Smooth muscle cell (in vitro differentiated cells): Measurements from ENCODE around the gene SLC23A2. TPM values are rescaled to one million over a fixed set of nuclear protein-coding genes. Genes with fewer than 3 reads are reported as not detected.

Source experiments
- DNase-seq: peaks from one replicate; lab custom pipeline; 2025; ENCODE audit not compliant: unreplicated experiment; lab: John Stamatoyannopoulos, UW
- H2AFZ ChIP-seq: fragments of 200-600 bp; sonication (generic); 2 replicates; pipeline ENCODE4 v1.6.0; 2016; ENCODE audit warnings: antibody characterized with exemption, low read depth, mild to moderate bottlenecking
- H3F3A ChIP-seq: fragments of 200-600 bp; sonication (generic); 2 replicates; pipeline ENCODE4 v1.6.0; 2017; ENCODE audit warnings: antibody characterized with exemption, low read depth
- H3K27ac ChIP-seq: fragments of 200-600 bp; sonication (generic); 2 replicates; pipeline ENCODE4 v1.5.1; 2016; ENCODE audit warnings: low read depth, mild to moderate bottlenecking
- H3K27me3 ChIP-seq: fragments of 200-600 bp; sonication (generic); 2 replicates; pipeline ENCODE4 v1.6.1; 2016; ENCODE audit warnings: low read depth, mild to moderate bottlenecking
- H3K36me3 ChIP-seq: fragments of 200-600 bp; sonication (generic); 2 replicates; pipeline ENCODE4 v1.5.1; 2016; ENCODE audit warnings: low read depth
- H3K4me1 ChIP-seq: fragments of 200-600 bp; sonication (generic); 2 replicates; pipeline ENCODE4 v1.5.1; 2016; ENCODE audit warnings: low read depth
- H3K4me2 ChIP-seq: fragments of 200-600 bp; sonication (generic); 2 replicates; pipeline ENCODE4 v1.6.0; 2016; ENCODE audit warnings: mild to moderate bottlenecking
- H3K4me3 ChIP-seq: fragments of 200-600 bp; sonication (generic); 2 replicates; pipeline ENCODE4 v1.5.1; 2016; ENCODE audit warnings: mild to moderate bottlenecking
- H3K79me2 ChIP-seq: fragments of 200-600 bp; sonication (generic); 2 replicates; pipeline ENCODE4 v1.6.0; 2016; ENCODE audit warnings: low read depth, mild to moderate bottlenecking
- H3K9ac ChIP-seq: fragments of 200-600 bp; sonication (generic); 2 replicates; pipeline ENCODE4 v1.6.0; 2016; ENCODE audit warnings: low read depth
- H3K9me3 ChIP-seq: fragments of 200-600 bp; sonication (generic); replicated peaks from 2 replicates; pipeline ENCODE4 v1.5.1; 2016; ENCODE audit warnings: low read depth
- H4K20me1 ChIP-seq: fragments of 200-600 bp; sonication (generic); 2 replicates; pipeline ENCODE4 v1.6.0; 2016; ENCODE audit warnings: low read depth
- CTCF ChIP-seq: fragments of 200-600 bp; sonication (generic); IDR thresholded peaks from 2 replicates; pipeline ENCODE4 v1.5.1; 2017; ENCODE audit warnings: borderline replicate concordance, mild to moderate bottlenecking, antibody characterized with exemption; ENCODE audit not compliant: insufficient read depth, poor library complexity, severe bottlenecking
- WGBS: methylation state at CpG from one replicate; pipeline ENCODE4 v1.1.7; 2016; ENCODE audit warnings: low lambda C conversion rate; 5-methylcytosine and 5-hydroxymethylcytosine counted together
- polyA plus RNA-seq: library from polyadenylated mRNA; unstranded; fragments of >200 nt; fragmentation: Nextera tagmentation; extraction: Ambion mirVana; gene quantifications from 2 replicates; pipeline ENCODE4 v1.2.1, GENCODE V29; 2016
- total RNA-seq: library from RNA; depleted of rRNA; stranded (reverse); fragments of >200 nt; gene quantifications from 2 replicates; pipeline ENCODE4 v1.2.3, GENCODE V29; 2014

Gene SLC23A2
- total and polyA plus RNA-seq, 2 experiments from 2014 or later, result 1.4 to 5.0 TPM

DNA sequence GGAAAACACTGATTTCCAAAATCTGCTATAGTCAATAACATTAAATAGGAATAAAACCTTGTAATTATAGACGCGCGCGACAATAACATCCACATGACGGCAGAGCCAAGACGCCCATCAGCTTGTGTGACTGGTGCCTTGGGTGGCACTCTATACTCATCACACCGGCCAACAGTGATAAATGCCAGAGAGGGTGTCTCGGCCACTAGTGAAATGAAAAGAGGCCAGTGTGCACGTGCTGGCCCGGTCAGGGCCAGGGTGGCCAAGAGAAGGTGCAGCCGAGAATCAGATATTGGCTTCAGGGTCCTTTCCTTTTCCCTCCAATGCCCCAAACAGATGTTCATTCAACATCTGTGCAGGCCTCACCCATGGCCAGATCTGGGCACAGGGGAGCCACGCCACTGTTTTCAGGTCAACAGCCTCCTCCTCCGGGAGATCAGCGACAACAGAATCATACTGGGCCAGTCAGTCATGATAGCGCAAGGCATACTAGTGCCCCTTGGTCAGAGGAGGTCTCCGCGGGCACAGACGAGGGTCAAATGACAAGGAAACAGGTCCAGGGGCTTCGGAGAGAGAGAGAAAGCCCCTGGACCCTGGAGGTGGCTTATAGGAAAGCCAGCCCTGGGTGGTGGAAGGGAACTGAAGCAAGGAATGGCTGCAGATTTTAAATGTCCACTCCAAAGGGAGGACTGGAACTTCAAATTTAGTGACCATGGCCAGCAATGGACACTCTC is 145.1 kb downstream of the SLC23A2 start:
- Histone ChIP-seq H3K4me3 (no peak overlapping the region), H3K36me3 (no peaks in the 10 kb centered on the region), H3K79me2 (no peaks in the 10 kb centered on the region), H3K27me3 (no peaks in the 10 kb centered on the region), H2AFZ (no peak overlapping the region), H3K9me3 (no peaks in the 10 kb centered on the region), H3K4me2 (no peak overlapping the region), H3F3A (no peaks in the 10 kb centered on the region), H3K27ac (no peak overlapping the region), H3K4me1 (no peaks in the 10 kb centered on the region), H4K20me1 (no peaks in the 10 kb centered on the region), H3K9ac (no peak overlapping the region)
- WGBS, result 98% methylated on average over 19 of the region's 19 CpGs
- no peak for DNase-seq
- TF ChIP-seq CTCF, result no peak

GRCh38 chr20:4855555-4855954 is 145.8 kb downstream of the SLC23A2 start:
- Histone ChIP-seq H4K20me1 (no peaks in the 10 kb centered on the region), H3K27ac (no peak overlapping the region), H3K4me1 (no peaks in the 10 kb centered on the region), H3K36me3 (no peaks in the 10 kb centered on the region), H3K4me2 (no peak overlapping the region), H2AFZ (no peak overlapping the region), H3K27me3 (no peaks in the 10 kb centered on the region), H3F3A (no peaks in the 10 kb centered on the region), H3K9me3 (no peaks in the 10 kb centered on the region), H3K79me2 (no peaks in the 10 kb centered on the region), H3K4me3 (no peak overlapping the region), H3K9ac (no peak overlapping the region)
- 98% methylated on average over 14 of the region's 14 CpGs for WGBS
- DNase-seq, result no peak
- TF ChIP-seq CTCF, result no peak

DNA sequence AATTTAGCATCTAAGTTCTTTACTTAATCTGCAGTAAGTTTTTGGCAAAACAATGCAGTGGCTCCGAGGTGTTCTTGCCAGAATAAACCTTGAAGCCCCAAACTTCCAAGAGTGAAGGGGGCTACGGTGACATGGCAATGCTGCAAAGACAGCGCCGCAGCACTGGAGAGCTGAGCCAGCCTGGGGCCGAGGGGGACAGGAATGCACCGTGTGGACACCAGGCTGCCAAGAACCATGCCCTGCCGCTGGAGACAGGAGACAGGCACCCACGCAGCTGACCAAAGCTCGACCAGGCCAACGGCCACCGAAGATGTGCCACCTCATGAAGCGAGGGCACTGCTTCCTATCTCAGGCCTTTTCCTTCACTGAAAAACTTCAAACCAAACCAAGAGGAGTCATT is 146.2 kb downstream of the SLC23A2 start:
- Histone ChIP-seq H3K36me3 (no peaks in the 10 kb centered on the region), H3K9ac (no peak overlapping the region), H3K27me3 (no peaks in the 10 kb centered on the region), H4K20me1 (no peaks in the 10 kb centered on the region), H3K4me3 (no peak overlapping the region), H3K4me1 (no peaks in the 10 kb centered on the region), H3K79me2 (no peaks in the 10 kb centered on the region), H3F3A (no peaks in the 10 kb centered on the region), H3K27ac (no peak overlapping the region), H2AFZ (no peak overlapping the region), H3K9me3 (no peaks in the 10 kb centered on the region), H3K4me2 (no peak overlapping the region)
- WGBS, result 100% methylated on average over 12 of the region's 12 CpGs
- TF ChIP-seq CTCF, result no peak
- no peak for DNase-seq

DNA sequence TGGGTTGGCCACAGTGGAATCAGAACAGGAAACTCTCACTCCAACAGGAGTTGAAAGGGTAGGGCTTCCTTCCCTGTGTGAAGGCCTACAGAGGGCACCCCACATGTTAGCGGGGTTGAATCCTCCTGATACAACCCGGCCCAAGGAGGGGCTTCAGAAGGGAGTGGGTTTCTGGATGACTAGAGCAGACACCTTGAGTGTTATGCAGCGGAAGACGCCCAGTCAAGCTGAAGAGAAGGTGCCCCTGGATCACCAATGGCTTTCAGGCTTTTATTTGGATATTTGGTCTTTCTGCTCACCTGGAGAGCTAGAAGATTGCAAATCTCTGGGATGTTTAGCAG is 146.8 kb downstream of the SLC23A2 start:
- Histone ChIP-seq H3K9me3 (no peaks in the 10 kb centered on the region), H3K9ac (no peak overlapping the region), H2AFZ (no peak overlapping the region), H3F3A (no peaks in the 10 kb centered on the region), H3K4me2 (no peak overlapping the region), H4K20me1 (no peaks in the 10 kb centered on the region), H3K27me3 (no peaks in the 10 kb centered on the region), H3K79me2 (no peaks in the 10 kb centered on the region), H3K27ac (no peak overlapping the region), H3K36me3 (no peaks in the 10 kb centered on the region), H3K4me1 (no peaks in the 10 kb centered on the region), H3K4me3 (no peak overlapping the region)
- DNase-seq, result no peak
- TF ChIP-seq CTCF, result no peak
- 96% methylated on average over 4 of the region's 4 CpGs for WGBS
